Loucy (cell line): Measurements from ENCODE around the gene G0S2.

Experiments
- H2AFZ ChIP-seq: fragments of 200-600 bp; sonication (generic); 2 replicates; pipeline ENCODE4 v1.6.0; 2016; ENCODE audit warnings: antibody characterized with exemption, mild to moderate bottlenecking, low read length, moderate library complexity
- H3F3A ChIP-seq: fragments of 200-600 bp; 2 replicates; pipeline ENCODE4 v1.6.0; 2016; ENCODE audit warnings: antibody characterized with exemption, low read depth, mild to moderate bottlenecking
- H3K27me3 ChIP-seq: fragments of 200-600 bp; sonication (generic); 2 replicates; pipeline ENCODE4 v1.6.1; 2014; ENCODE audit warnings: low read length, mild to moderate bottlenecking; ENCODE audit not compliant: insufficient read depth, poor library complexity, severe bottlenecking
- H3K36me3 ChIP-seq: fragments of 200-600 bp; sonication (generic); 2 replicates; pipeline ENCODE4 v1.6.1; 2016; ENCODE audit warnings: low read length; ENCODE audit not compliant: insufficient read depth
- H3K4me1 ChIP-seq: fragments of 200-600 bp; sonication (generic); 2 replicates; pipeline ENCODE4 v1.5.1; 2014; ENCODE audit warnings: low read length, mild to moderate bottlenecking; ENCODE audit not compliant: insufficient read depth, poor library complexity, severe bottlenecking
- H3K4me2 ChIP-seq: fragments of 200-600 bp; sonication (generic); 2 replicates; pipeline ENCODE4 v1.6.0; 2014; ENCODE audit warnings: antibody characterized with exemption, low read length, low read depth, mild to moderate bottlenecking; ENCODE audit not compliant: poor library complexity, severe bottlenecking
- H3K4me3 ChIP-seq: fragments of 200-600 bp; sonication (generic); 2 replicates; pipeline ENCODE4 v1.5.1; 2014; ENCODE audit warnings: low read length, mild to moderate bottlenecking, mixed read lengths; ENCODE audit not compliant: poor library complexity, severe bottlenecking
- H3K79me2 ChIP-seq: fragments of 200-600 bp; sonication (generic); 2 replicates; pipeline ENCODE4 v1.6.1; 2014; ENCODE audit warnings: low read length; ENCODE audit not compliant: insufficient read depth
- H3K9ac ChIP-seq: fragments of 200-600 bp; sonication (generic); 2 replicates; pipeline ENCODE4 v1.6.0; 2014; ENCODE audit warnings: mild to moderate bottlenecking, low read depth, low read length, moderate library complexity; ENCODE audit not compliant: poor library complexity, severe bottlenecking
- H3K9me2 ChIP-seq: fragments of 200-600 bp; sonication (generic); replicated peaks from 2 replicates; pipeline ENCODE4 v1.6.1; 2016; ENCODE audit warnings: low read depth, low read length, mixed read lengths
- H3K9me3 ChIP-seq: fragments of 200-600 bp; sonication (generic); 2 replicates; pipeline ENCODE4 v1.6.1; 2014; ENCODE audit warnings: mild to moderate bottlenecking, antibody characterized with exemption, low read length, low read depth; ENCODE audit not compliant: insufficient read depth
- H4K20me1 ChIP-seq: fragments of 200-600 bp; sonication (generic); 2 replicates; pipeline ENCODE4 v1.6.0; 2014; ENCODE audit warnings: antibody characterized with exemption, low read length, mild to moderate bottlenecking; ENCODE audit not compliant: insufficient read depth, poor library complexity, severe bottlenecking
- EZH2phosphoT487 ChIP-seq: fragments of 200-600 bp; IDR thresholded peaks from 2 replicates; pipeline ENCODE4 v1.6.1; 2018; ENCODE audit warnings: antibody characterized with exemption, mild to moderate bottlenecking, moderate library complexity, borderline replicate concordance
- TF ChIP-seq, protein P1 (sequence below): fragments of 200-600 bp; sonication (generic); conservative IDR thresholded peaks from 2 replicates; pipeline ENCODE4 v1.5.1; 2014; ENCODE audit warnings: mild to moderate bottlenecking, antibody characterized with exemption, low read length

G0S2 gene

DNA sequence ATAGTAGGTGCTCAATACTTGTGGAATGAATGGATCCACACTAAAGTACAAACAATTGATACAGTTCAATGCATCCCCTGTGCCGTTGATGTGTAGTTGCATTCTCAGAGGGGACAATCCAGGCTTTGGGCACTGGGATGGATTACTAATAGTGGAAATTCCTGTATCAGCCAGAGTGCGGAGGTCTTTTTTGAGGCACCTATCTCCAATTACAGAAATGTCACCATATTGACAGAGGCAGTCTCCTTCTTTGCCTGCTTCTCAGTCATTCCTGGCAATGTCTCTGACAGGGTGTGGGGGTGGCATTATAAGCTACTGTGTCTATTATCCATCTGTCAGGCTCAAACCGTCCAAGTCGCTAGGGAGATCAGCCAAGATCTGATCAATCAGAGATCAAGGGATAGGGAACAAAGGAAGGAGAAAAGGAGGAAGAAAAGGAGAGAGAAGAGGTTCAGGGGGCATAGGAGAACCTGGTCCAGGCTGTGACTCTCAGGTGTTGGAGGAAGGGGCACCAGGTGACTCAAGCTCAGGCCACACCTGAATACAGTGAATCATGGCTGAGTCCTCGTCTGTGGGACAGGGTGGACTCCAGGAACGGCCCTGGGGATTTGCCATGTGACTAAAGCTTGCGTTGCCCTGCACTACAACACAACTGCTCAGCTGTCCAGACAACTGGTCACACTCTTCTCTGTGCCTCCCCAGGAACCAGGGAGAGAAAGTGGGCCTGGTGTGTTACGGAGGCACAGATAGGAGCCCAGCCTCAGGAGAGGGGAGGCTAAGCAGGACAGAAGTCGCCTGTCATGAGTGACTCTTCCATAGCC, 19.6 kb upstream of the G0S2 start:
- H3K27me3 ChIP-seq, result peaks cover 5% of the 10 kb centered on the region
- H3K4me1 ChIP-seq, result peaks cover 12% of the 10 kb centered on the region
- H3K9ac ChIP-seq, result no peak overlapping the region
- H3F3A ChIP-seq, result no peaks in the 10 kb centered on the region
- no peaks in the 10 kb centered on the region for H4K20me1 ChIP-seq
- no peaks in the 10 kb centered on the region for H3K36me3 ChIP-seq
- no peaks in the 10 kb centered on the region for H3K9me3 ChIP-seq
- H3K9me2 ChIP-seq, result no peaks in the 10 kb centered on the region
- no peak overlapping the region for H3K4me2 ChIP-seq
- H3K79me2 ChIP-seq, result no peaks in the 10 kb centered on the region
- no peak overlapping the region for H2AFZ ChIP-seq
- no peak for TF ChIP-seq EZH2phosphoT487
- TF ChIP-seq, protein P1, sequence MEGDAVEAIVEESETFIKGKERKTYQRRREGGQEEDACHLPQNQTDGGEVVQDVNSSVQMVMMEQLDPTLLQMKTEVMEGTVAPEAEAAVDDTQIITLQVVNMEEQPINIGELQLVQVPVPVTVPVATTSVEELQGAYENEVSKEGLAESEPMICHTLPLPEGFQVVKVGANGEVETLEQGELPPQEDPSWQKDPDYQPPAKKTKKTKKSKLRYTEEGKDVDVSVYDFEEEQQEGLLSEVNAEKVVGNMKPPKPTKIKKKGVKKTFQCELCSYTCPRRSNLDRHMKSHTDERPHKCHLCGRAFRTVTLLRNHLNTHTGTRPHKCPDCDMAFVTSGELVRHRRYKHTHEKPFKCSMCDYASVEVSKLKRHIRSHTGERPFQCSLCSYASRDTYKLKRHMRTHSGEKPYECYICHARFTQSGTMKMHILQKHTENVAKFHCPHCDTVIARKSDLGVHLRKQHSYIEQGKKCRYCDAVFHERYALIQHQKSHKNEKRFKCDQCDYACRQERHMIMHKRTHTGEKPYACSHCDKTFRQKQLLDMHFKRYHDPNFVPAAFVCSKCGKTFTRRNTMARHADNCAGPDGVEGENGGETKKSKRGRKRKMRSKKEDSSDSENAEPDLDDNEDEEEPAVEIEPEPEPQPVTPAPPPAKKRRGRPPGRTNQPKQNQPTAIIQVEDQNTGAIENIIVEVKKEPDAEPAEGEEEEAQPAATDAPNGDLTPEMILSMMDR, result no peak
- no peak overlapping the region for H3K4me3 ChIP-seq

DNA sequence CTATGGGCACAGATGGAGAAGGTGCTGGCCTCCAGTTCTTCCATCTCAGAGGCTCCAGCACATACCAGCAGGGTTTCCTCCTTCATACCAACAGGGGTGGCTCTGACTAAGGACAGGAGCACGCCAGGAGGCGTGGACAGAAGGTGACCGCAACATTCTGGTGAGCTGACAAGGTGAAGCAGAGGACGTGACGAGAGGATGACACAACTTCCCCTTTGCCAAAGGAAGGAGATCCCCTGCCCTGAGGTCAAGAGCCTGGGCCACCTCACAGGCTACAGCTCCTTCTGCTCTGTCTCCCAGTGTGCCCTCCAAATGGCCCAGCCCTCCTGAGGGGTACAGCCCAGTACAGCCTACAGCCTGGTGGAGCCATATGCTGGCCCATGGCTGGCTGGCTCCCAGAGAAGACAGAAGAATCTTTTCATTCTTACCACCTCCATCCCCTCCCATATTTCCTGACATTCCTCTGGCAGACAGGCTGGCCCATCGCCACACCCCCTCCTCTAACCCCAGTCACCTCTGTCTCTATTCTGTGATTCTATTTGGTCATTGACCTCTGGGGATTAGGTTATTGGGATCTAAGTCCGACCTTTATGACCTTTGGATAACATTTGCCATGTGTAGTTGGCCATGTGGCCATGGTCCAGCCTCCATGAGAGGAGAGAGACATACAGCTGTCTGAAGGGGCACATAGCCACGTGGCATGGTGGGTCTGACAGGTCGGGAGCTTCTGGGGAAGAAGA, 17.9 kb upstream of the G0S2 start:
- Histone ChIP-seq H3K4me1 (peaks cover 7% of the 10 kb centered on the region), H3K4me3 (no peak overlapping the region), H4K20me1 (no peaks in the 10 kb centered on the region), H3F3A (no peaks in the 10 kb centered on the region), H3K9me3 (no peaks in the 10 kb centered on the region), H3K4me2 (no peak overlapping the region), H3K9me2 (no peaks in the 10 kb centered on the region), H3K79me2 (no peaks in the 10 kb centered on the region), H3K27me3 (peaks cover 5% of the 10 kb centered on the region), H3K9ac (no peak overlapping the region), H2AFZ (no peak overlapping the region), H3K36me3 (no peaks in the 10 kb centered on the region)
- TF ChIP-seq, protein P1, result no peak
- no peak for TF ChIP-seq EZH2phosphoT487

DNA sequence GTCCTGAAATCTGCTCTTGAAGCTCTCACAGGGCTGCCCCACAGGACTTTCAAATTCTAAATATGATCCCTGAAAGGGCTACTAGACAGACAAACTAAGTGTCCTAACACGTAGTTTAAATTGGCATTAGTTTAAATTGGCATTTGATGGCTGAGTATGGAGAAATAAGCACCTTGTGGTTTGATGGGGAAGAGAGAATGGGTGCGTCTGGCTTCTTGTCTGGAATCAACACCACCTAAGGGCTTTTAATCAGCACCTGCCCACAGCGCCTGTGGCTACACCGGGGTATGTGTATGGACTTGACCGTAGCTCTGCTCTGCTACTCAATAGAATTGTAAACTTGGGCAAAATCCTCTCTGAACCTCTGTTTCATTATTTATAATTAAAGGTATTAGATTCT, 17.3 kb upstream of the G0S2 start:
- no peaks in the 10 kb centered on the region for H4K20me1 ChIP-seq

More for the DNA sequence above, 17.3 kb upstream of the G0S2 start:
- Histone ChIP-seq H3K27me3 (peaks cover 5% of the 10 kb centered on the region), H2AFZ (no peak overlapping the region), H3K9me3 (no peaks in the 10 kb centered on the region), H3K9me2 (no peaks in the 10 kb centered on the region), H3F3A (no peaks in the 10 kb centered on the region), H3K4me3 (no peak overlapping the region), H3K36me3 (no peaks in the 10 kb centered on the region), H3K4me1 (peaks cover 7% of the 10 kb centered on the region), H3K79me2 (no peaks in the 10 kb centered on the region), H3K4me2 (no peak overlapping the region), H3K9ac (no peak overlapping the region)
- TF ChIP-seq, protein P1, result no peak
- no peak for TF ChIP-seq EZH2phosphoT487
